CD8-positive, alpha-beta memory T cell (primary cell): ENCODE results near the gene MICOS13. TPM values are rescaled to one million over a fixed set of nuclear protein-coding genes. Genes with fewer than 3 reads are reported as not detected.

ENCODE experiments used
- CTCF ChIA-PET: fragments of 350-600 bp; sonication (Branson Sonifier 250); formaldehyde crosslinking; loops from one replicate; lab custom pipeline; 2021; ENCODE audit warnings: antibody characterized with exemption; lab: Charles Lee
- POLR2A ChIA-PET: fragments of 350-600 bp; sonication (Branson Sonifier 250); formaldehyde crosslinking; loops from one replicate; lab custom pipeline; 2021; ENCODE audit warnings: antibody characterized with exemption; lab: Charles Lee
- DNase-seq, 5 donors: peaks; one replicate each; pipeline versions ENCODE4 v3.0.0 to v3.0.0-alpha.2; 2020 to 2022; ENCODE audit warnings: mixed read lengths in 1 of 5
- H3K27ac ChIP-seq: one replicate; pipeline ENCODE4 v1.7.0; 2013; ENCODE audit warnings: low read depth, mild to moderate bottlenecking, low read length, moderate library complexity
- H3K27me3 ChIP-seq: 2 replicates; pipeline ENCODE4 v1.7.0; 2013; ENCODE audit warnings: low read length, mild to moderate bottlenecking; ENCODE audit not compliant: insufficient read depth, poor library complexity, severe bottlenecking
- H3K36me3 ChIP-seq: 2 replicates; pipeline ENCODE4 v1.7.0; 2013; ENCODE audit warnings: mild to moderate bottlenecking, low read length, moderate library complexity; ENCODE audit not compliant: insufficient read depth
- H3K4me1 ChIP-seq: 2 replicates; pipeline ENCODE4 v1.7.0; 2013; ENCODE audit warnings: mild to moderate bottlenecking, low read length, moderate library complexity; ENCODE audit not compliant: insufficient read depth
- H3K4me3 ChIP-seq: 2 replicates; pipeline ENCODE4 v1.7.0; 2013; ENCODE audit warnings: mild to moderate bottlenecking, low read length
- H3K9me3 ChIP-seq: 2 replicates; pipeline ENCODE4 v1.7.0; 2013; ENCODE audit warnings: mild to moderate bottlenecking, low read length
- H3K27ac Mint-ChIP-seq, 8 donors: one replicate each; pipeline ENCODE4 v1.8.0; 2020 to 2021; ENCODE audit warnings: mixed read lengths in 8 of 8, mild to moderate bottlenecking in 6 of 8, inconsistent platforms in 3 of 8, moderate library complexity in 3 of 8
- H3K27me3 Mint-ChIP-seq, 2 donors: one replicate each; pipeline ENCODE4 v1.8.0; 2020 to 2021; ENCODE audit warnings: mixed read lengths in 2 of 2, mild to moderate bottlenecking in 1 of 2, moderate library complexity in 1 of 2
- H3K36me3 Mint-ChIP-seq, 3 donors: one replicate each; pipeline ENCODE4 v1.8.0; 2020 to 2021; ENCODE audit warnings: mixed read lengths in 3 of 3, inconsistent platforms in 1 of 3, mild to moderate bottlenecking in 1 of 3
- H3K4me1 Mint-ChIP-seq, 3 donors: one replicate each; pipeline ENCODE4 v1.8.0; 2020 to 2021; ENCODE audit warnings: mixed read lengths in 3 of 3, inconsistent platforms in 1 of 3, mild to moderate bottlenecking in 1 of 3
- H3K4me3 Mint-ChIP-seq, 7 donors: one replicate each; pipeline ENCODE4 v1.8.0; 2020 to 2021; ENCODE audit warnings: mixed read lengths in 7 of 7, mild to moderate bottlenecking in 6 of 7, moderate library complexity in 4 of 7, inconsistent platforms in 2 of 7
- H3K9me3 Mint-ChIP-seq, 5 donors: one replicate each; pipeline ENCODE4 v1.8.0; 2020 to 2022; ENCODE audit warnings: mixed read lengths in 5 of 5, mild to moderate bottlenecking in 3 of 5, moderate library complexity in 2 of 5, inconsistent platforms in 1 of 5
- polyA plus RNA-seq: library from polyadenylated mRNA; unstranded; fragments of 300-500 nt; fragmentation: Illumina TruSeq; gene quantifications from one replicate; pipeline ENCODE4 v1.2.3, GENCODE V29; 2021
- total RNA-seq, 2 experiments: library from RNA; stranded (reverse); gene quantifications; one replicate each; pipeline ENCODE4 v1.2.3, GENCODE V29; 2021

MICOS13 gene
- total and polyA plus RNA-seq, 3 experiments from 2014 or later = 60.6 to 117 (median 62.1) TPM

DNA sequence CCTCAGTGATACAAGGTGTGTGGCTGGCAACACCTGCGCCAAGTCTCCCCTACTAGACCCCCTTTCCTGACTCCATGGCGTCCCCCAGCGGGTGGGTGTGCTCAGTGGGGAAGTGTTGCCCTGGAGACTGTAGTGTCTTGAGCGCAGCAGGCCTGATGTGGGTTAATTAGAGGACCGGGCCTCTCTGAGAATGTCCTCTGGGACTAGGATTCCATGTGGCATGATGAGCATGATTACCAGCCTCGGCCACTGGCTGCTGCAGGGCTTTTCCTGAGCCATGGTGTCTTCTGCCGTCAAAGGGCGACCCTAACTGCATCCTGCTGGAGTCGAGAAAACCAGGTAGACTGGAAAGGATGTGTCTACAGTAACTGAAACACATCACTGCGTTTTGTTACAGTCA lies 28.1 kb downstream of the MICOS13 start:
- POLR2A ChIA-PET = no interaction called here
- DNase-seq = no peak
- Mint-ChIP-seq H3K36me3 (peaks cover 0 to 90% (median 34%) of the 10 kb centered on the region in 3 donors), H3K27me3 (peaks cover 0 to under 1% of the 10 kb centered on the region in 2 donors), H3K27ac (no peak overlapping the region), H3K9me3 (no peaks in the 10 kb centered on the region), H3K4me1 (peaks cover 0 to 2% (median under 1%) of the 10 kb centered on the region in 3 donors), H3K4me3 (no peak overlapping the region)
- CTCF ChIA-PET = no interaction called here
- no peaks in the 10 kb centered on the region for H3K4me1 ChIP-seq
- H3K36me3 ChIP-seq = peaks cover 68% of the 10 kb centered on the region
- no peak overlapping the region for H3K27ac ChIP-seq
- H3K4me3 ChIP-seq = no peak overlapping the region
- H3K9me3 ChIP-seq = no peaks in the 10 kb centered on the region
- H3K27me3 ChIP-seq = no peaks in the 10 kb centered on the region

GRCh38 chr19:5651361-5651760 lies 29.0 kb downstream of the MICOS13 start:
- ChIA-PET POLR2A (no interaction called here), CTCF (no interaction called here)
- Mint-ChIP-seq H3K4me1 (peaks cover 4 to 6% (median 5%) of the 10 kb centered on the region in 3 donors), H3K9me3 (no peaks in the 10 kb centered on the region), H3K27me3 (peaks cover 0 to 2% of the 10 kb centered on the region in 2 donors), H3K36me3 (peaks cover 0 to 91% (median 39%) of the 10 kb centered on the region in 3 donors), H3K27ac (no peak overlapping the region), H3K4me3 (no peak overlapping the region)
- no peak overlapping the region for H3K4me3 ChIP-seq
- no peaks in the 10 kb centered on the region for H3K27me3 ChIP-seq
- DNase-seq = no peak
- peaks cover 72% of the 10 kb centered on the region for H3K36me3 ChIP-seq
- no peaks in the 10 kb centered on the region for H3K4me1 ChIP-seq
- H3K27ac ChIP-seq = no peak overlapping the region
- no peaks in the 10 kb centered on the region for H3K9me3 ChIP-seq

- H3K36me3 Mint-ChIP-seq = peaks cover 4 to 93% (median 38%) of the 10 kb centered on the region in 3 donors
These were observed 31.9 kb downstream of the MICOS13 start for GRCh38 chr19:5648464-5648863.

GRCh38 chr19:5646703-5647102 lies 33.6 kb downstream of the MICOS13 start:
- H3K4me1 ChIP-seq = no peaks in the 10 kb centered on the region
- peaks cover 78% of the 10 kb centered on the region for H3K36me3 ChIP-seq
- Mint-ChIP-seq H3K4me3 (no peak overlapping the region), H3K27me3 (peaks cover 0 to 2% of the 10 kb centered on the region in 2 donors), H3K27ac (peak overlapping the region in 3 of 8 donors; percentile 6 to 77 (median 61)), H3K9me3 (no peaks in the 10 kb centered on the region), H3K4me1 (peaks cover 30 to 43% (median 32%) of the 10 kb centered on the region in 3 donors), H3K36me3 (peaks cover 4 to 92% (median 32%) of the 10 kb centered on the region in 3 donors)
- no peak overlapping the region for H3K4me3 ChIP-seq
- no peak overlapping the region for H3K27ac ChIP-seq
- ChIA-PET CTCF (no interaction called here), POLR2A (no interaction called here)
- H3K9me3 ChIP-seq = no peaks in the 10 kb centered on the region
- DNase-seq = no peak
- H3K27me3 ChIP-seq = no peaks in the 10 kb centered on the region

More at GRCh38 chr19:5648464-5648863, 31.9 kb downstream of the MICOS13 start:
- Histone ChIP-seq H3K36me3 (peaks cover 73% of the 10 kb centered on the region), H3K4me3 (no peak overlapping the region), H3K27me3 (no peaks in the 10 kb centered on the region), H3K9me3 (no peaks in the 10 kb centered on the region), H3K27ac (no peak overlapping the region), H3K4me1 (no peaks in the 10 kb centered on the region)
- peaks cover 0 to 2% of the 10 kb centered on the region in 2 donors for H3K27me3 Mint-ChIP-seq
- no peak for DNase-seq
- ChIA-PET POLR2A (no interaction called here), CTCF (no interaction called here)
- peaks cover 23 to 28% (median 24%) of the 10 kb centered on the region in 3 donors for H3K4me1 Mint-ChIP-seq
- H3K4me3 Mint-ChIP-seq = no peak overlapping the region
- peak overlapping the region in 1 of 8 donors; percentile 58 for H3K27ac Mint-ChIP-seq
- no peaks in the 10 kb centered on the region for H3K9me3 Mint-ChIP-seq

- peak overlapping the region in 4 of 8 donors; percentile 18 to 60 (median 34) for H3K27ac Mint-ChIP-seq
- CTCF ChIA-PET = no interaction called here
These were observed 34.9 kb downstream of the MICOS13 start for GRCh38 chr19:5645409-5645808.

GRCh38 chr19:5644037-5644436 lies 36.3 kb downstream of the MICOS13 start:
- no peak for DNase-seq
- peaks cover 62% of the 10 kb centered on the region for H3K36me3 ChIP-seq
- no peak overlapping the region for H3K27ac ChIP-seq
- H3K9me3 ChIP-seq = no peaks in the 10 kb centered on the region
- ChIA-PET POLR2A (interaction anchor here (0.6 kb wide), 1 partner anchor 465 kb away, joined by 3 read pairs; no protein-coding TSS in a partner anchor), CTCF (no interaction called here)
- H3K9me3 Mint-ChIP-seq = no peaks in the 10 kb centered on the region
- H3K27ac Mint-ChIP-seq = peak overlapping the region in 3 of 8 donors; percentile 17 to 94 (median 77)
- peaks cover 40 to 56% (median 41%) of the 10 kb centered on the region in 3 donors for H3K4me1 Mint-ChIP-seq
- H3K4me3 Mint-ChIP-seq = no peak overlapping the region
- H3K27me3 ChIP-seq = no peaks in the 10 kb centered on the region
- H3K36me3 Mint-ChIP-seq = peaks cover 4 to 83% (median 28%) of the 10 kb centered on the region in 3 donors
- peaks cover 0 to 3% of the 10 kb centered on the region in 2 donors for H3K27me3 Mint-ChIP-seq
- H3K4me3 ChIP-seq = no peak overlapping the region
- H3K4me1 ChIP-seq = peaks cover 3% of the 10 kb centered on the region

More at GRCh38 chr19:5645409-5645808, 34.9 kb downstream of the MICOS13 start:
- Histone ChIP-seq H3K27ac (no peak overlapping the region), H3K36me3 (peaks cover 70% of the 10 kb centered on the region), H3K9me3 (no peaks in the 10 kb centered on the region), H3K27me3 (no peaks in the 10 kb centered on the region), H3K4me3 (no peak overlapping the region), H3K4me1 (no peaks in the 10 kb centered on the region)
- Mint-ChIP-seq H3K36me3 (peaks cover 4 to 87% (median 36%) of the 10 kb centered on the region in 3 donors), H3K4me1 (peaks cover 36 to 48% (median 37%) of the 10 kb centered on the region in 3 donors), H3K4me3 (no peak overlapping the region), H3K9me3 (no peaks in the 10 kb centered on the region), H3K27me3 (peaks cover 0 to 3% of the 10 kb centered on the region in 2 donors)
- POLR2A ChIA-PET = no interaction called here
- no peak for DNase-seq

DNA sequence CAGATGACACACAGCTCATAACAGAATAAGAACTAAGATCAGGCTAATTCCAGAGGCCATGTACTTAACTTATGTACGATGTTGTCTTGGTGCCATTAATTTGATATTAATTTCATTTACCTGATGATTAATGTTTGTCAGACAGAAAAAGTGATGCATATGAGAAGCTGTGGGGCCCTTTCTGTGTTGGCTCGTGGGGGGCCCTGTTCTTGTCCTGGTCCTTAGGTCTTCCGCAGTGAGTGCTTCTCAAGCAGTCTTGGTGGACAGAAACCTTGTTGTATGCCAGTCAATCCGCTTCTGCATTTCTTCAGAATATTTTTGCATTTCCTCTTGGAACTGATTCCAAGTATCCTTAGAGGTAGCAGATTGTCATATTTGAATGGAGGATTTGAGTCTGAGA lies 37.3 kb downstream of the MICOS13 start:
- Mint-ChIP-seq H3K27ac (no peak overlapping the region), H3K36me3 (peaks cover 4 to 79% (median 24%) of the 10 kb centered on the region in 3 donors), H3K4me3 (no peak overlapping the region), H3K9me3 (no peaks in the 10 kb centered on the region), H3K27me3 (peaks cover 0 to 3% of the 10 kb centered on the region in 2 donors), H3K4me1 (peaks cover 41 to 57% (median 43%) of the 10 kb centered on the region in 3 donors)
- ChIA-PET CTCF (no interaction called here), POLR2A (no interaction called here)
- Histone ChIP-seq H3K27ac (no peak overlapping the region), H3K4me1 (peaks cover 3% of the 10 kb centered on the region), H3K9me3 (no peaks in the 10 kb centered on the region), H3K36me3 (peaks cover 59% of the 10 kb centered on the region), H3K4me3 (no peak overlapping the region), H3K27me3 (no peaks in the 10 kb centered on the region)
- DNase-seq = no peak

DNA sequence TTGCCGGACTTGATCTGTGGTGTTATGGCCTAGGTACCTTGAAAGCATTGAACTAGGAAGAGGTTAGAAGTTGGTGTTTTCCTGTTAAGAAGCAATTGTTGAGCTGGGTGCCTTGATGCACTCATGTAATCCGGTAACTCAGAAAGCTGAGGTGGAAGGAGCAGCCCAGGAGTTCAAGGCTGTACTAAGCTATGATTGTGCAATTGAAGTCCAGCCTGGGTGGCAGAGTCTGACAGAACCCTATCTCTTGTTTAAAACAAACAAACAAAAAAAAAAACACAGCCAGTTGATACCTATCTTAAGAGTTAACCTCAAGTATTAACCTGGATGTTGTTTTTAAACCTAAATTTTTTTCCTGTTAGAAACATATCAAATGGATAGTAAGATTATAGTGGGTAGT lies 38.1 kb downstream of the MICOS13 start:
- H3K9me3 ChIP-seq = no peaks in the 10 kb centered on the region
- H3K36me3 Mint-ChIP-seq = peaks cover 4 to 77% (median 19%) of the 10 kb centered on the region in 3 donors
- DNase-seq = no peak
- CTCF ChIA-PET = no interaction called here
- H3K27me3 ChIP-seq = no peaks in the 10 kb centered on the region
- H3K4me3 ChIP-seq = no peak overlapping the region
- no peak overlapping the region for H3K27ac ChIP-seq
- no peaks in the 10 kb centered on the region for H3K9me3 Mint-ChIP-seq
- POLR2A ChIA-PET = no interaction called here
- H3K4me3 Mint-ChIP-seq = no peak overlapping the region
- H3K4me1 Mint-ChIP-seq = peaks cover 47 to 64% (median 49%) of the 10 kb centered on the region in 3 donors
- H3K36me3 ChIP-seq = peaks cover 50% of the 10 kb centered on the region
- H3K27ac Mint-ChIP-seq = peak overlapping the region in 2 of 8 donors; percentile 33 to 76
- H3K4me1 ChIP-seq = peaks cover 3% of the 10 kb centered on the region
- peaks cover 0 to 2% of the 10 kb centered on the region in 2 donors for H3K27me3 Mint-ChIP-seq
